A673 (cell line): ENCODE data around the gene NKD1.

Experiments
- CTCF ChIP-seq: fragments of 300-800, 200-600 bp; sonication (generic); conservative IDR thresholded peaks from 2 replicates; pipeline ENCODE4 v1.5.1; 2017; ENCODE audit warnings: low read depth, mild to moderate bottlenecking, antibody characterized with exemption, low read length, moderate library complexity, mixed read lengths
- EZH2 ChIP-seq: fragments of 200-600 bp; sonication (generic); IDR thresholded peaks from 2 replicates; pipeline ENCODE4 v1.6.1; 2017; ENCODE audit warnings: borderline replicate concordance, low read depth, mild to moderate bottlenecking, mixed read lengths, antibody characterized with exemption, low read length; ENCODE audit not compliant: poor library complexity, severe bottlenecking

GRCh38 chr16:50653633-50654519 lies 105.7 kb downstream of the NKD1 start:
- TF ChIP-seq CTCF (no peak), EZH2 (no peak)
